GM12872 (cell line): Measurements from ENCODE around the gene RUNX1.

ENCODE experiments used
- CTCF ChIP-seq: IDR thresholded peaks from 3 replicates; pipeline ENCODE4 v1.5.1; 2011; ENCODE audit warnings: low read depth, mild to moderate bottlenecking, low read length, moderate library complexity; ENCODE audit not compliant: insufficient read depth

The RUNX1 gene

GRCh38 chr21:34930971-34931370, 118.1 kb downstream of the RUNX1 start:
- no peak for TF ChIP-seq CTCF

DNA sequence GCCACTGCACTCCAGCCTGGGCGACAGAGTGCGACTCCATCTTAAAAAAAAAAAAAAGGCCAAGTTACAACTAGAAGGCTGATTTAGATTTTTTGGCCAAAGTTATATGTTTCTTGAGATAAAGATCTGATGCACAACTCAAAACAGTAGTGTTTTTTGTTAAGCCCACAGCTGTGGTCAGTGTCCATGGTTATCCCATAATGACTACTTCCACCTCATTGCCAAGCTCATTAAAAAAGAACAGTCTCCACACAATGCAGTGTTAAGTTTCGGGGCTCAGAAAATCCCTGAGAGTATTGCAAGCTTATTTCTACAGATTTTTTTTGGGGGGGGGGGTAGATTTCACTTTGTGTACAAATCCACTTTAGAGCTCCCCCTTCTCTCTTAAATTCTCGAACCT, 120.5 kb downstream of the RUNX1 start:
- TF ChIP-seq CTCF = no peak

GRCh38 chr21:34927992-34928391, 121.1 kb downstream of the RUNX1 start:
- no peak for TF ChIP-seq CTCF

DNA sequence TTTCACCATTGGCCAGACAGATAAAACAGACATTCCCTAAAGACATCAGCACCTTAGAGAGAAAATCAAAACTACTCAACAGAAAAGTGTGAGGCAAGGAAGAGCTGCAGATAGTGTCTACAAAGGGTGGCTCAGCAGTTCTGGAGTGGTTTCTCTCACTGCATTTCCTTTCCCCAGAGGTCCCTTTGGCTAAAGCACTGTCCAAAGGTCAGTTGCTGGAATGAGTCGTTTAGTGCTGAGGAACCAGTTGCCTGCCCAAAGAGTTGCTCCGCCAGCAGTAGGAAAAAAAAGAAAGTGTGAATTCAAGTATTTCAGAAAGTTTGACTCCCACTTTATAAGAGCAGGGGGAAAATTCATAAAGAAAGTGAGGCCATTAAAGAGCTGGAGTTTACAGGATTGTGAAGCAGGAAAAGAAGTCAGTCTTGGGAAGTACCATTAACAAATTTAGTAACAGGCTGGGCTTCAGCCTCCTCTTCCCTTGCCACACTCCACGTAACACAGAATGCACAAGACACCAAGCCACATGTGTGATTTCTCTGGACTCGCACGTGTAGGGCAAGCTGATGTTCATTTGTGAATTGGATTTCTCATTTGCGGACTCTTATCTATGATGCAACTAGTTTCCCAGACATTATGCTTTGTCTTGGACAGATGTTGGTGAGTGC, 122.2 kb downstream of the RUNX1 start:
- no peak for TF ChIP-seq CTCF

GRCh38 chr21:34925597-34925996, 123.5 kb downstream of the RUNX1 start:
- TF ChIP-seq CTCF = no peak

GRCh38 chr21:34924771-34925419, 124.2 kb downstream of the RUNX1 start:
- no peak for TF ChIP-seq CTCF

GRCh38 chr21:34924194-34924593, 124.9 kb downstream of the RUNX1 start:
- no peak for TF ChIP-seq CTCF
